GM21576 (cell line): Measurements from ENCODE around the gene MCU.
"Not testable (repeated sequence)": the region's sequence is repeated elsewhere in the genome, so short reads cannot be mapped to it uniquely, and the experiment has no call there.

Experiments used
- ATAC-seq: cut with Tn5 transposase; IDR thresholded peaks from one replicate; pipeline ENCODE4 v1.9.1; 2021; ENCODE audit warnings: mild to moderate bottlenecking, moderate library complexity; ENCODE audit not compliant: unreplicated experiment

MCU gene

DNA sequence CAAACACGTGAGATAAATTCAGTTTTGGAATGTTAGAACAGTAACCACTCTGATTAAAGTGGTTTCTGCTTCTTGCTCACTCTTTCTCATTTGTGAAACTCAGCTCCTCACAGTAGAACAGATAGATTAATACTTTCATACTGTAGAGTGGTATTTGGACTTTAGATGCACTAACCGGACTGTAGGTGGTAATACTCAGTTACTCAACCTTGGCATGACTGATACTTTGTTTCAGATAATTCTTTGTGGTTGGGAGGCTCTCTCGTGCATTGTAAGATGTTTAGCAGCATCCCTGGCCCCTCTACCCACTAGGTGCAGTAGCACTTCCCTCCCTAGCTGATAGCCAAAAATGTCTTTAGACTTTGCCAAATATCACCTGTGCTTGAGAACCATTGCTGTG is 37.6 kb downstream of the MCU start:
- ATAC-seq, result no peak

GRCh38 chr10:72730479-72730878 is 38.5 kb downstream of the MCU start:
- ATAC-seq, result no peak

DNA sequence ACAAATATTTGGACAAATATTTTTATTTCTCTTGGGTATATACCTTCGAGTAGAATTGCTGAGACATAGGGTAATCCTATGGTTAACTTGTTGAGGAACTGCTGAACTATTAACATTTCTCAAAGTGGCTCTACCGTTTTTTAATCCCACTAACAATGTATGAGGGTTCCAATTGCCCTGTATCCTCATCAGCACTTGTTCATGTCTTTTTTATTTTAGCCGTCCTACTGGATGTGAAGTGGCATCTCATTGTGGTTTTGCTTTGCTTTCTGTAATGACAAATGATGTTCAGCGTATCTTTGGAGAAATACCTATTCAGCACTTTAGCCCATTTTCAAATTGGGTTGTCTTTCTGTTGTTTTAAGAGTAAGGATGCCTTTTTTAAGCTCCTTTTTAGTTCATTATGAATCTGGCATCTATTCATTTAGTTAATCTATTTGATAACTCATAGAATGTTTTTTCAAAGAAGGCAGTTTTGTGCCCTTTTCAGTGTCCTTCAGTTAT is 40.0 kb downstream of the MCU start:
- no peak for ATAC-seq

- ATAC-seq, result no peak
These were observed 40.6 kb downstream of the MCU start for GRCh38 chr10:72732521-72732920.

- ATAC-seq, result no peak
These were observed 42.0 kb downstream of the MCU start for GRCh38 chr10:72733989-72734388.

- no peak for ATAC-seq
These were observed 43.5 kb downstream of the MCU start for GRCh38 chr10:72735288-72735936.

DNA sequence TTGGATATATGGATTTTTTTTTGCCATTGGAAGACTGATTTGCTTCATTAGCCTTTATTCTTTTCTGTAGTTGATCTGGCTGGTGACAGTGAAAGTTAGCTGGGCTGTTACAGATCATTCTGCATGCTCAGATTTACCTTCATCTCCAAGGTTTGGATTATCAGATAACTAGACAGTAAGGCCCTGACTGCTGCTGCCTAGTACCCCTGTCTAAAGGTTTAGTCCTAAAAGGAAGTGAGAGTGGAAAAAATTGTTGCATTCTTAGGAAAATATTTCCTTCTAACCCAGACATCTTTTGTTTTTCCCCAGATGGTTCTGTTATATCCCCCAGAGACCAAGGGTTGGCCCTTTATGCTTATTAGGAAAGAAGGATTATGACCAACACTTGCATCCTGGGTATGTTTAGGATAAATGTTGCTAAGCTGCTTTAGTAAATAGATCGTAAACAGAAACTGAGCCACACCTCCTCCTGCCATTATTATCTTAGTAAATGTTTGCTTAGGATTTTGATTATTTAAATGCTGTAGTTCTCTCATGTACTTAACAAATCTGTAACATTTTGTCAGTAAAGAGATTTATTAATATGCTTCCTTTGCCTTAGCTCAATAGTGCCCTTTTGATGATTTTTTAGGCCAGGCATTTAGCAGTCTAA is 44.4 kb downstream of the MCU start:
- no peak for ATAC-seq

DNA sequence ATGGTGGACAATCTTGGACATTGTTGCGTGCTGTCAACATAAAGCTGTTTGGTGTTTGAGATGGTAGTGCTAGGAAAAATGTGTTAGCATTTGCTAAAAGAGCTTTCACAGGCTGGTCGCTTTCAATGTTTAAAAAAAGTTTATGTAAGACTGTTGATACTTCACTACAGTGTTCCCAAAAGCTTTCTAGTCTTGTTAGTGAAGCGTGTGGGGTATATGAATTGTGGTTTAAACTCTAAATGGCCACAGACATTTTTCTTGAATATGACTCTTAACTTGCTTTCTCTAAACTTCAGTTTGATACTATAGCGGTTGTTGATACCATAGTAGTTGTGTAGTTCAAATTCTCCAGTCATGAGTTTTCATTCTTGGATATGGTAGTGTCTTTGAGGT is 44.9 kb downstream of the MCU start:
- ATAC-seq, result no peak

DNA sequence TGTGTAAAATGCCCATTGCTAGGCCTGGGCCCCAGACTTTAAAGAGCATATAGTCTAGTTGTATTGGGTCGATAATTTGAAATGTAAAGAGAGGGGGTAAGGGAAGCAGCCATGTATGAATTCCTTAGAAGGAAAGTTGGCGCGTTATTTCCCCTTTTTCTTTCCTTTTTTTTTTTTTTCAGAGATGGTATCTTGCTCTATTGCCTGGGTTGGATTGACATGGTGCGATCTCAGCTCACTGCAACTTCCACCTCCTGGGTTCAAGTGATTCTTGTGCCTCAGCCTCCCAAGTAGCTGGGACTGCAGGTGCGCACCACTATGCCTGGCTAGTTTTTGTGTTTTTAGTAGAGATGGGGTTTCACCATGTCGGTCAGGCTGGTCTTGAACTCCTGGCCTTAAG is 45.4 kb downstream of the MCU start:
- ATAC-seq, result not testable (repeated sequence)

GRCh38 chr10:72738486-72738885 is 46.5 kb downstream of the MCU start:
- no peak for ATAC-seq

GRCh38 chr10:72740528-72740927 is 48.6 kb downstream of the MCU start:
- no peak for ATAC-seq

DNA sequence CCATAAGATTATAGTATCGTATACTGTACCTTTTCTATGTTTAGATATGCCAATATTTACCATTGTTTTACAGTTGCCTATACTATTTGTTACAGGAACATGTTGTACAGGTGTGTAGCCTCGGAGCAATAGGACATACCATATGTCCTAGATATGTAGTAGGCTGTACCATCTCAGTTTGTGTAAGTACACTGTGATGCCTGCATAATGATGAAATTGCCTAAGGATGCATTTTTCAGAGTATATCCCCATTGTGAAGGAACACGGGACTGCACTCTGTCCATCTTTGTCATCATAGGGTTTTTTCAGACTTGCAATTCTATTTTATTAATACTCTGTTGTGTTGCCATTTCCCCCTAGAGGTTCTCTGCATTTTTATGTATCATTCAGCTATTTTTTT is 50.1 kb downstream of the MCU start:
- no peak for ATAC-seq

- no peak for ATAC-seq
These were observed 50.9 kb downstream of the MCU start for GRCh38 chr10:72742797-72743196.

GRCh38 chr10:72744566-72744965 is 52.6 kb downstream of the MCU start:
- ATAC-seq, result no peak

GRCh38 chr10:72746426-72747363 is 54.8 kb downstream of the MCU start:
- ATAC-seq, result no peak

DNA sequence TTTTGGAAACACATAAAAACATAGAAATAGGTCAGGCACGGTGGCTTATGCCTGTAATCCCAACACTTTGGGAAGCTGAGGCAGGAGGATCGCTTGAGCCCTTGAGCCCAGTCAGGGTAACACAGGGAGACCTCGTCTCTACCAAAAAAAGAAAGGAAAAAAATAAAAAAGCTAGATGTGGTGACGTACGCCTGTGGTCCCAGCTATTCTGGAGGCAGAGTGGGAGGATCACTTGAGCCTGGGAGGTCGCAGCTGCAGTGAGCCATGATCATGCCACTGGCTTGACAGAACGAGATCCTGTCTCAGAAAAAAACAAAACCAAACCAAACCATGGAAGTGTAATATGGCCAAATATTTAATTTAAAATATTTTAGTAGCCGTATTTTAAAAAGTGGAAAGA is 55.6 kb downstream of the MCU start:
- no peak for ATAC-seq

DNA sequence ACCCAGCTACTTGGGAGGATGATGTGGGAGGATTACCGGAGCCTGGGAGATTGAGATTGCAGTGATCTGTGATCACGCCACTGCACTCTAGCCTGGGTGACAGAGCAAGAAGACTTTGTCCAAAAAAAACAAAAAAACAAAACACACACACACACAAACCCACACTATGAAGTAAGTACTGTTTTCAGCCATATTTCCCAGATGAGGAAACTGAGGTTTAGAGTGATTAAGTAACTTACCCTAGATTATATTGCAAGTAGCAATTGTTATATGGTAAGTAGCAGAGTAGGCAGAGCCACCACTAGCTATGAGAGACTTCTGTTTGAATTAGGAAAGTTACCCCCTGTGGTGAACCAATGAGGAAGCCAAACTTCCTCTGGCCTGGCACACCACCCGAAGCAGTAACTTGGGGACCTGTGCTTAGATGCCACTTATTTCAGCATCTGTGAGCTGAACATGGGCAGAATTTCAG is 61.9 kb downstream of the MCU start:
- no peak for ATAC-seq

DNA sequence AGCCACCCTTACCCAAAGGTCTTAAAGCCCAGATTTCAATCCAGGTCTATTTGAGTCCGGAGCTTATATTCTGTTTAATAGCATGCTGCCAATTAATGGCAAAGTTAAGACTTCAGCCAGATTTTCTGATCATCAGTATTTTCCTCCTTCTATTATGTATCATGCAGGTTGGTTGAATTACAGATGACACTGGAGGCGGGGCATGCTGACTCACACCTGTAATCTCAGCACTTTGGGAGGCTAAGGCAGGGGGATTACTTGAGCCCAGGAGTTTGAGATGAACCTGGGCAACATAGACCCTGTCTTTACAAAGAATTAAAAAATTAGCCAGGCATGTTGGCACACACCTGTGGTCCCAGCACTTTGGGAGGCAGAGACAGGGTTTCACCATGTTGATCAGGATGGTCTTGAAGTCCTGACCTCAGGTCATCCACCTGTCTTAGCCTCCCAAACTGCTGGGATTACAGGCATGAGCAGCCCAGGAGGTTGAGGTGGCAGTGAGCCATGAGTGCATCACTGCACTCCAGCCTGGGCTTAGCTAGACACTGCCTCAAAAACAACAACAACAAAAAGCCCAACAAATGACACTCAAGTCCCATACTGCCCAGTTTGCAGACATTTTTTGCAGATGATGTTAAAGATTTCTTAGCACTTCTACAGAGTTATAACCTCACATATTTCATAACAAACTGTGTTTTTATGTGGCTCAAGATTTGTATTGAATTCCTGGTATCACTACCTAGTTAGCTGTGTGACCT is 62.5 kb downstream of the MCU start:
- no peak for ATAC-seq

- no peak for ATAC-seq
These were observed 64.9 kb downstream of the MCU start for GRCh38 chr10:72756674-72757385.

- ATAC-seq, result no peak
These were observed 65.8 kb downstream of the MCU start for GRCh38 chr10:72757732-72758131.
